SW 1271 (cell line): ENCODE data around the gene TMEM132D.

ENCODE experiments used
- DNase-seq, 2 experiments: peaks; one replicate each; lab custom pipeline; 2025; lab: John Stamatoyannopoulos, UW

Gene TMEM132D

GRCh38 chr12:129873111-129873832 lies 30.6 kb downstream of the TMEM132D start:
- DNase-seq, result no peak

GRCh38 chr12:129871991-129872972 lies 31.5 kb downstream of the TMEM132D start:
- DNase-seq, result no peak

GRCh38 chr12:129870796-129871195 lies 33.0 kb downstream of the TMEM132D start:
- no peak for DNase-seq

- no peak for DNase-seq
Measured at GRCh38 chr12:129870136-129870535, 33.7 kb downstream of the TMEM132D start.

GRCh38 chr12:129868575-129868974 lies 35.2 kb downstream of the TMEM132D start:
- no peak for DNase-seq

- no peak for DNase-seq
Measured at GRCh38 chr12:129863938-129864337, 39.9 kb downstream of the TMEM132D start.

- DNase-seq, result no peak
Measured at GRCh38 chr12:129862561-129863175, 41.2 kb downstream of the TMEM132D start.

GRCh38 chr12:129861951-129862350 lies 41.9 kb downstream of the TMEM132D start:
- no peak for DNase-seq

- DNase-seq, result no peak
Measured at GRCh38 chr12:129854591-129854990, 49.2 kb downstream of the TMEM132D start.

- no peak for DNase-seq
Measured at GRCh38 chr12:129851296-129851695, 52.5 kb downstream of the TMEM132D start.

GRCh38 chr12:129848876-129849275 lies 54.9 kb downstream of the TMEM132D start:
- no peak for DNase-seq

- no peak for DNase-seq
Measured at GRCh38 chr12:129847063-129847462, 56.8 kb downstream of the TMEM132D start.

- DNase-seq, result no peak
Measured at GRCh38 chr12:129844662-129845220, 59.1 kb downstream of the TMEM132D start.

GRCh38 chr12:129841251-129841650 lies 62.6 kb downstream of the TMEM132D start:
- no peak for DNase-seq

GRCh38 chr12:129840145-129840884 lies 63.5 kb downstream of the TMEM132D start:
- DNase-seq, result no peak

GRCh38 chr12:129839679-129840078 lies 64.1 kb downstream of the TMEM132D start:
- no peak for DNase-seq

- DNase-seq, result no peak
Measured at GRCh38 chr12:129831294-129831693, 72.5 kb downstream of the TMEM132D start.

GRCh38 chr12:129830796-129831195 lies 73.0 kb downstream of the TMEM132D start:
- DNase-seq, result no peak

GRCh38 chr12:129827866-129828384 lies 75.9 kb downstream of the TMEM132D start:
- DNase-seq, result no peak

GRCh38 chr12:129827102-129827865 lies 76.5 kb downstream of the TMEM132D start:
- DNase-seq, result no peak
